ENCODE measurements around the gene PLPP2.

GRCh38 chr19:336067-336614 is 44.9 kb upstream of the PLPP2 start:
- TF ChIP-seq CTCF (IDR thresholded peaks at IDR 0.05) (no peak), EP300 (IDR thresholded peaks at IDR 0.05) (no peak), POLR2A (IDR thresholded peaks at IDR 0.05) (no peak), POLR2AphosphoS5 (IDR thresholded peaks at IDR 0.05) (no peak)

Measured in upper lobe of left lung (tissue), 4 donors.